ENCODE results near the gene CHID1. TPM values are rescaled to one million over a fixed set of nuclear protein-coding genes. Genes with fewer than 3 reads are reported as not detected.

The CHID1 gene
- total and polyA plus RNA-seq, 9 of the 15 experiments (the other 6 are each of a cell fraction or from before 2014, with no cell fraction given): 15.1 to 108 (median 39.8) TPM

DNA sequence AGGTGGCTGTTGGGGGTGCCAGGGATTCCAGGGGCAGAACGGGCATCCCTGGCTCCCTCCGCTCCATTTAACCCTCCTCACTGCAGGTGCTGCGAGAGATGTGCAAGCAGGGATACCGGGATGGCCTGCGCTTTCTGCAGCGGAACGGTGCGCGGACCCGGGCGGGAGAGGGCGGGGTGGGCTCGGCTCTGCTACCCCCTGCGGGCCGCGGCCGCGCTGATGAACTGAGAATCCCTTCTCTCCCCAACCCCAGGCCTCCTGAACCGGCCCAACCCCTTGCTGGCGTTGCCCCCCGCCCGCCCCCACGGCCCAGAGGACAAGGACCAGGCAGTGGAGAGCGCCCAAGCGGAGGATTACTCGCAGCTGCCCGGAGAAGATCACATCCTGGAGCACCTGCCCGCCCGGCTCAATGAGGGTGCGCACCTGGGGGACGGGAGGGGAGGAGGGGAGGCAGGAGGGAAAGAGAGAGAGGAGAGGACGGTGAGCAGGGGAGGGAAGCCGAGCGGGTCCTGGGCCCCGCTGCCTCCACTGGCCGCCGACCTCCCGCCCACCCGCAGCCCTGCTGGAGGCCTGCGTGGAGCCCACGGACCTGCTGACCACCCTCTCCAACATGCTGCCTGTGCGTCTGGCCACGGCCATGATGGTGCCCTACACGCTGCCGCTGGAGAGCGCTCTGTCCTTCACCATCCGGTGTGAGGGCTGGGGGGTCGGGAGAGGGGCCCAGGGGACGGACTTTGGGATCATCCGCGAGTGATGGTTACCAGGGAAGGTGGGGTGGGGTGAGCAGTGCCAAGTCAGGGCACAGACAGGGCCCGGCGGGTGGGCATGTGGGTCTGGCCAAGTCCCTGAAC is 86.9 kb downstream of the CHID1 start (continued):
- TF ChIP-seq, protein P1, sequence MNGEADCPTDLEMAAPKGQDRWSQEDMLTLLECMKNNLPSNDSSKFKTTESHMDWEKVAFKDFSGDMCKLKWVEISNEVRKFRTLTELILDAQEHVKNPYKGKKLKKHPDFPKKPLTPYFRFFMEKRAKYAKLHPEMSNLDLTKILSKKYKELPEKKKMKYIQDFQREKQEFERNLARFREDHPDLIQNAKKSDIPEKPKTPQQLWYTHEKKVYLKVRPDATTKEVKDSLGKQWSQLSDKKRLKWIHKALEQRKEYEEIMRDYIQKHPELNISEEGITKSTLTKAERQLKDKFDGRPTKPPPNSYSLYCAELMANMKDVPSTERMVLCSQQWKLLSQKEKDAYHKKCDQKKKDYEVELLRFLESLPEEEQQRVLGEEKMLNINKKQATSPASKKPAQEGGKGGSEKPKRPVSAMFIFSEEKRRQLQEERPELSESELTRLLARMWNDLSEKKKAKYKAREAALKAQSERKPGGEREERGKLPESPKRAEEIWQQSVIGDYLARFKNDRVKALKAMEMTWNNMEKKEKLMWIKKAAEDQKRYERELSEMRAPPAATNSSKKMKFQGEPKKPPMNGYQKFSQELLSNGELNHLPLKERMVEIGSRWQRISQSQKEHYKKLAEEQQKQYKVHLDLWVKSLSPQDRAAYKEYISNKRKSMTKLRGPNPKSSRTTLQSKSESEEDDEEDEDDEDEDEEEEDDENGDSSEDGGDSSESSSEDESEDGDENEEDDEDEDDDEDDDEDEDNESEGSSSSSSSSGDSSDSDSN (IDR thresholded peaks at IDR 0.05; ENCODE audit: borderline replicate concordance in 1 of 2, low read depth in 2 of 2, low read length in 2 of 2): no peak
- TF ChIP-seq, protein P2, sequence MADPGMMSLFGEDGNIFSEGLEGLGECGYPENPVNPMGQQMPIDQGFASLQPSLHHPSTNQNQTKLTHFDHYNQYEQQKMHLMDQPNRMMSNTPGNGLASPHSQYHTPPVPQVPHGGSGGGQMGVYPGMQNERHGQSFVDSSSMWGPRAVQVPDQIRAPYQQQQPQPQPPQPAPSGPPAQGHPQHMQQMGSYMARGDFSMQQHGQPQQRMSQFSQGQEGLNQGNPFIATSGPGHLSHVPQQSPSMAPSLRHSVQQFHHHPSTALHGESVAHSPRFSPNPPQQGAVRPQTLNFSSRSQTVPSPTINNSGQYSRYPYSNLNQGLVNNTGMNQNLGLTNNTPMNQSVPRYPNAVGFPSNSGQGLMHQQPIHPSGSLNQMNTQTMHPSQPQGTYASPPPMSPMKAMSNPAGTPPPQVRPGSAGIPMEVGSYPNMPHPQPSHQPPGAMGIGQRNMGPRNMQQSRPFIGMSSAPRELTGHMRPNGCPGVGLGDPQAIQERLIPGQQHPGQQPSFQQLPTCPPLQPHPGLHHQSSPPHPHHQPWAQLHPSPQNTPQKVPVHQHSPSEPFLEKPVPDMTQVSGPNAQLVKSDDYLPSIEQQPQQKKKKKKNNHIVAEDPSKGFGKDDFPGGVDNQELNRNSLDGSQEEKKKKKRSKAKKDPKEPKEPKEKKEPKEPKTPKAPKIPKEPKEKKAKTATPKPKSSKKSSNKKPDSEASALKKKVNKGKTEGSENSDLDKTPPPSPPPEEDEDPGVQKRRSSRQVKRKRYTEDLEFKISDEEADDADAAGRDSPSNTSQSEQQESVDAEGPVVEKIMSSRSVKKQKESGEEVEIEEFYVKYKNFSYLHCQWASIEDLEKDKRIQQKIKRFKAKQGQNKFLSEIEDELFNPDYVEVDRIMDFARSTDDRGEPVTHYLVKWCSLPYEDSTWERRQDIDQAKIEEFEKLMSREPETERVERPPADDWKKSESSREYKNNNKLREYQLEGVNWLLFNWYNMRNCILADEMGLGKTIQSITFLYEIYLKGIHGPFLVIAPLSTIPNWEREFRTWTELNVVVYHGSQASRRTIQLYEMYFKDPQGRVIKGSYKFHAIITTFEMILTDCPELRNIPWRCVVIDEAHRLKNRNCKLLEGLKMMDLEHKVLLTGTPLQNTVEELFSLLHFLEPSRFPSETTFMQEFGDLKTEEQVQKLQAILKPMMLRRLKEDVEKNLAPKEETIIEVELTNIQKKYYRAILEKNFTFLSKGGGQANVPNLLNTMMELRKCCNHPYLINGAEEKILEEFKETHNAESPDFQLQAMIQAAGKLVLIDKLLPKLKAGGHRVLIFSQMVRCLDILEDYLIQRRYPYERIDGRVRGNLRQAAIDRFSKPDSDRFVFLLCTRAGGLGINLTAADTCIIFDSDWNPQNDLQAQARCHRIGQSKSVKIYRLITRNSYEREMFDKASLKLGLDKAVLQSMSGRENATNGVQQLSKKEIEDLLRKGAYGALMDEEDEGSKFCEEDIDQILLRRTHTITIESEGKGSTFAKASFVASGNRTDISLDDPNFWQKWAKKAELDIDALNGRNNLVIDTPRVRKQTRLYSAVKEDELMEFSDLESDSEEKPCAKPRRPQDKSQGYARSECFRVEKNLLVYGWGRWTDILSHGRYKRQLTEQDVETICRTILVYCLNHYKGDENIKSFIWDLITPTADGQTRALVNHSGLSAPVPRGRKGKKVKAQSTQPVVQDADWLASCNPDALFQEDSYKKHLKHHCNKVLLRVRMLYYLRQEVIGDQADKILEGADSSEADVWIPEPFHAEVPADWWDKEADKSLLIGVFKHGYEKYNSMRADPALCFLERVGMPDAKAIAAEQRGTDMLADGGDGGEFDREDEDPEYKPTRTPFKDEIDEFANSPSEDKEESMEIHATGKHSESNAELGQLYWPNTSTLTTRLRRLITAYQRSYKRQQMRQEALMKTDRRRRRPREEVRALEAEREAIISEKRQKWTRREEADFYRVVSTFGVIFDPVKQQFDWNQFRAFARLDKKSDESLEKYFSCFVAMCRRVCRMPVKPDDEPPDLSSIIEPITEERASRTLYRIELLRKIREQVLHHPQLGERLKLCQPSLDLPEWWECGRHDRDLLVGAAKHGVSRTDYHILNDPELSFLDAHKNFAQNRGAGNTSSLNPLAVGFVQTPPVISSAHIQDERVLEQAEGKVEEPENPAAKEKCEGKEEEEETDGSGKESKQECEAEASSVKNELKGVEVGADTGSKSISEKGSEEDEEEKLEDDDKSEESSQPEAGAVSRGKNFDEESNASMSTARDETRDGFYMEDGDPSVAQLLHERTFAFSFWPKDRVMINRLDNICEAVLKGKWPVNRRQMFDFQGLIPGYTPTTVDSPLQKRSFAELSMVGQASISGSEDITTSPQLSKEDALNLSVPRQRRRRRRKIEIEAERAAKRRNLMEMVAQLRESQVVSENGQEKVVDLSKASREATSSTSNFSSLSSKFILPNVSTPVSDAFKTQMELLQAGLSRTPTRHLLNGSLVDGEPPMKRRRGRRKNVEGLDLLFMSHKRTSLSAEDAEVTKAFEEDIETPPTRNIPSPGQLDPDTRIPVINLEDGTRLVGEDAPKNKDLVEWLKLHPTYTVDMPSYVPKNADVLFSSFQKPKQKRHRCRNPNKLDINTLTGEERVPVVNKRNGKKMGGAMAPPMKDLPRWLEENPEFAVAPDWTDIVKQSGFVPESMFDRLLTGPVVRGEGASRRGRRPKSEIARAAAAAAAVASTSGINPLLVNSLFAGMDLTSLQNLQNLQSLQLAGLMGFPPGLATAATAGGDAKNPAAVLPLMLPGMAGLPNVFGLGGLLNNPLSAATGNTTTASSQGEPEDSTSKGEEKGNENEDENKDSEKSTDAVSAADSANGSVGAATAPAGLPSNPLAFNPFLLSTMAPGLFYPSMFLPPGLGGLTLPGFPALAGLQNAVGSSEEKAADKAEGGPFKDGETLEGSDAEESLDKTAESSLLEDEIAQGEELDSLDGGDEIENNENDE (IDR thresholded peaks at IDR 0.05; ENCODE audit: low read depth, low read length): no peak
- no peak for TF ChIP-seq POLR2B (IDR thresholded peaks at IDR 0.05; ENCODE audit: low read depth, partially characterized antibody)
